Cardiac atrium fibroblast (primary cell): ENCODE results near the gene CDR2. TPM values are rescaled to one million over a fixed set of nuclear protein-coding genes. Genes with fewer than 3 reads are reported as not detected.

Experiments
- total RNA-seq: library from RNA; depleted of rRNA; stranded (reverse); fragments of >200 nt; gene quantifications from 2 replicates; pipeline ENCODE4 v1.2.3, GENCODE V29; 2015

Gene CDR2
- total RNA-seq = 31.1 and 36.8 TPM in 2 replicates

DNA sequence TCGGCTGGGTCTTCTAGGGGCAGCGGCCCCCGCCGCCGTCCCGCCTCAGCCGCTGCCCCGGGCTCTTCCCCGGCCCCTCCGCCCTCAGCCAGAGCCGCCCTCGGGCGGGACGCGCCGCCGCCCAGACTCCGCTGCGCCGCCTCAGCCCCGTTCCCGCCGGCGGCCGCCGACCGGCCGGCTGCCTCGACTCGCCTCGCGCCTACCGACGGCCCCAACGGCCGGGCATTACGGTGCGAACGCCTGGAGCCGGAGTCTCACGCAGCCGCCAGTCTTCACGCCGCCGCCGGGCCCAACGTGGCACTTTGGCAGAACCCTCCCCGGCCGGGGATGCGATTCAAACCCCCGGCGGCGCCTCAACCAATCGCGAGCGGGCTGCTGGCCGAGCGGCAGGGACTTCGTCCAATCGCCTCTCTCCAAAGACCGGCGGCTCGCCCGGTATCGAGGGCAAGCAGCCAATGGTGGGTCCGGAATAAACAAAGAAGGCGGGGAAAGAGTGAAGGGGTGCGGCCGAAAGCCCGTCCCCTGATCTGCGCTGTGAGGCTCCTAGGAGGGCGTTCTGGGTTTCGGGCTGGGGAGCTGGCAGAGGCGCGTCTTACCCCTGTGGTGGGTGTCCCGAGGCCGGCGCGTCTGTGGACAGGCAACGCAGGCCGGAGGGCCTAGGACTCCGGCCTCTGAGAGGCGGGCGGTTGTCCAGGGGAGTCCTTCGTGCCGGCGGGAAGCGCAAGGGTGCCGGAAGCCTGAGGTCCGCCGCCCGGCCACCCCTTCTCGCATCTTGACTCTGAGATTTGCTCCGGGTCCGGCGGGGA is at the start of gene CDR2:
Gene CDR2, minus strand, starts transcription at position 309 of the 806 bp plus-strand sequence. CDS start 310 bp downstream, outside the sequence.

DNA sequence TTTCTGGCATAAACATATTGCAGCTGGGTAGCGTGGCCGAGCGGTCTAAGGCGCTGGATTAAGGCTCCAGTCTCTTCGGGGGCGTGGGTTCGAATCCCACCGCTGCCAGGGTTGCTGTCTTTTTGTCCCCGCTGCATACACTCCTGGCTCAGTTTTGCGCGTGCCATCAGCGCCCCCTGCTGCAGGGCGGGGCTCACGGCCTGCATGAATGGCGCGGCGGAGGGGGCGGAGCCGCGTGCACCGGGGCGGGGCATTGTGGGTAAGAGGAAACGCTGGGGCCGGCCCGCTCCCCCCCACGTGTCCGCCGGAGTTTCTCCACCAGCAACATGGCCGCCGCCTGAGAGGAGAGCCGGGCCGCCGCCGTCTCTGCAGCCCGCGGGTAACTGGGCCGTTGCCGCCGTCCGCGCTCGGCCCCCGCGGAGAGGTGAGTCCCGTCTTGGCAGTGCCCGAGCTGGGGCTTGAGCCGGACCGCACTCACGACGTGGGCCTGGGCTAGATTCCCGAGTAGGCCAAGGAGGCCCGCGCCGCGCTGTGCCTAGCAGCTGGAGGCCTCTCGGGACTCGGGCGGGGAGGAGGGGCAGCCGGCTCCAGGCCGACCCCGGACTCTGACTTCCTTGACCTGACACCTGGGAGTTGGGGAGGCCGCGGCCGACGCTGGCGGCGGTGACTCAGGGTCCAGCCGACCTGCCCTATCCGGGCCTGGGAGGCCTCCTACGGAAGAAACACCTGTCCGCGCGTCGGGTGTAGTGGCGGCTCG is 77.1 kb downstream of the CDR2 start, which contains the start of gene POLR3E:
Gene POLR3E, plus strand, starts transcription at position 296 of the 757 bp plus-strand sequence. CDS start 5,560 bp downstream, outside the sequence.

Other genes starting within 250 kb of the CDR2 start
- gene SDR42E2, start 212.1 kb downstream of the CDR2 start, total RNA-seq = under 0.01 TPM in 1 of 2 replicates, not detected in the other
- 16.2 and 19.4 TPM in 2 replicates for gene EEF2K, start 168.3 kb downstream of the CDR2 start, total RNA-seq
- 17.0 and 25.3 TPM in 2 replicates for gene POLR3E, start 77.2 kb downstream of the CDR2 start, total RNA-seq
- 14.7 and 17.0 TPM in 2 replicates for gene NPIPB5, start 136.3 kb upstream of the CDR2 start, total RNA-seq